Erythroblast (primary cell): ENCODE results near the gene FRZB.

ENCODE experiments used
- DNase-seq, 2 experiments: peaks; one replicate each; lab custom pipeline; 2025; lab: John Stamatoyannopoulos, UW
- GATA1 ChIP-seq: IDR thresholded peaks from 2 replicates; pipeline ENCODE4 v1.6.1; 2011; ENCODE audit warnings: low read depth, mild to moderate bottlenecking, control low read depth, low read length, moderate library complexity
- POLR2A ChIP-seq: IDR thresholded peaks from 2 replicates; pipeline ENCODE4 v1.6.1; 2011; ENCODE audit warnings: mild to moderate bottlenecking, low read length

FRZB gene

DNA sequence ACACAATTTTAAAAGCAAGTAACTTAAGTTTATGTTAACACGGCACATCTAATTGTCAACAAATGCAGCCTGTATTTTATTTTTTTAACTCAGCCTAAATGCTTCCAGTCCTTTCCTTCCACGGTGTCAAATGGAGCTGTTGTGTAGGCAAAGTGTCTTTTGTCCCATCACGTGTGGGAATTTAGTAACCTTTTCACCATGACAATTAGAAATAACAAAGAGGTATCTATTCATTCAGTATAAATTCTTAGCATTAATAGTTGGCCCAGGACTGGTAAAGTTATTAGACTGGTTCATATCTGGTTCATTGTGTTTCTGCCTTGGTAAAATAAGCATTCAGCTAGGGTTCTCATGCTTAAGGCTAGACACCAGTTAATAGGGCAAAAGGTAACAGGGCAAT lies 47.9 kb downstream of the FRZB start:
- TF ChIP-seq POLR2A: no peak
- no peak for TF ChIP-seq GATA1
- no peak for DNase-seq

DNA sequence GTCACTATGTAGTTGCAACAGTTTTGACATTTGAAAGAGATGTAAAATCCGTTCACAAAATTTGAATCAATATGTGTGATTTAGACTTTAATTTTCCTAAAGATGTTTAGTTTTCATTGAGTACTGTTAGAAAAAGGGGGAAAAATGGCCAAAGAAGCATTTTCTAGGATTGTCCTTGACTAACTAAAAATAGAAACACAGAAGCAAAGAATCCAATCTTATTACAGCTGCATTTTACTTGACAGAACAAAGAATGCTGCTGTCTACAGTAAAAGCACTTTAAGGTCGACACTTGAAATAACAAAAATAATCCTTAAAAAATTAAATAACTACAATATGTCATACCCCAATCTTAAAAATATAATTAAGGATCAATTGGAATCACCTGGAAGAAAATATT lies 48.9 kb downstream of the FRZB start:
- DNase-seq: no peak
- no peak for TF ChIP-seq POLR2A
- TF ChIP-seq GATA1: no peak

DNA sequence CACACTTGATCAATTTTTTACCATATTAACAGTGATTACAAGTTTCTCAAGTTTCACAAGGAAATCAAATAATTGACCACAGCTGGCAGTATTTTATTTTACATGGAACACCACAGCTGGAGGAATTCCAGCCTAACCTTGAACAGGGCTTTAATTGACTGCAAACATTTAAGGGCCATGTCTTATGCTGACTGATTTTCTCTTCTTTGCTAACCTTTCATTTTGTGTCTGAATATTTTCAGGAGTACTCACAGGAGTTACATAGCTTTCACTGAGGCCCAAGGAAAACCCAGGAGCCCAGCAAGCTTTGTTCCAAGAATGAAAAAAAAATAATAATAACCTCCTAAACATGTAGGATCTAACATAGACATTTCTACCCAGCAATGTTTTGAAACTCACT lies 49.6 kb downstream of the FRZB start:
- TF ChIP-seq POLR2A (no peak), GATA1 (no peak)
- no peak for DNase-seq

DNA sequence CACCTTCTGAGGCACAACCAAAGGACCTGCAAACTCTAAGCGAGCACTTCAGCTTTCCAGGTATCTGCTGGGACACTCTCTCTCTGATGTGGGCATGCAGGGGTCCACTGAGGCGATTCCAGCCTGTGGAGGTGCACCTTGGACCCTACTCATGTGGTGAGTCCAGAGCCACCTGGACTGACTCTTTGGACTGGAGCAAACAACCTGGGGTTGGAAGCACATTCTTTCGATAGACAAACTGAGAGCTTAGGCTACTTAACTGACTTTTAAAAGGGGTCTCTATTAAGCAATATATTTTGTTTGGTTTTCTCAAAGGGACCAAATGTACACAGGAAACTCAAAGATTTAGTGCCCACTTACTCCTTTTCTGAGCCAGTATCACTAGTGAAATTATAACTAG lies 51.6 kb downstream of the FRZB start:
- TF ChIP-seq GATA1 (no peak), POLR2A (no peak)
- DNase-seq: no peak

DNA sequence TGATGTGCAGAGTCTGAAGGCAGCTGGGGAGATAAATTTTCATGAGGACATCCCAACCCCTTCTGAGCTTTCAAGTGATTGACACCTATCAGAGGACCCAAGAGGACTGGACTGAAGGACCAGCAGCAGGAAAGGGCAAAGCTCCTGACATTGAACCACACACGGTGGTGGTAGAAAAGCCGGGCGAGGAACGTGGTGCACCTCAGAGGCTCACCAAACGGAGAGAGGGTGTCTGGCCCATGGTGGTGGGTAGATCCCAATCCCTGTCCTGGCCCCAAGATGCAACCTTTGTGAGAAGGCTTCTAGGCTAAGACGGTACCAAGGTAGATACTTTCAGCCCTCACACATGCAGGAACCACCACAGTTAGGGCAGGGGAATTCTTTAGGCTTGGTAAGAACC lies 52.1 kb downstream of the FRZB start:
- TF ChIP-seq GATA1 (no peak), POLR2A (no peak)
- no peak for DNase-seq

DNA sequence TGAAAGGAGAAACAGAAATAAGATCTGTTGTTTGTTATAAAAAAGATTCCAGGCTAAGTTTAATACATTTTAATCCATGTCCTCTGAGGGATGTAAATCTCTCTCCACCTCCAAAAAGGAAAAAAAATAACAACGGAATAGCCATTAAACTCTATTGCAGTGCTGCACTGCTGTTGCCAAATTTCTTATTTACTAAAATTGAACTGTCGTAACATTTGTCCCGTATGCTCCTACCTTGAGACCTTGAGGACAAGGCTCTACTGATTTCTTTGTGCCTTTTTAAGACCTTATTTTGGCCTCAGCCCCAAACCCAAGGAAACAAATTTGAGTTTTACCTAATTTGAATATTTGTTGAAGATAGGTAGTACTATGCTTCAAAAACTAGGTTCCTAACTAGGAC lies 56.4 kb downstream of the FRZB start:
- DNase-seq: no peak
- TF ChIP-seq GATA1 (no peak), POLR2A (no peak)

DNA sequence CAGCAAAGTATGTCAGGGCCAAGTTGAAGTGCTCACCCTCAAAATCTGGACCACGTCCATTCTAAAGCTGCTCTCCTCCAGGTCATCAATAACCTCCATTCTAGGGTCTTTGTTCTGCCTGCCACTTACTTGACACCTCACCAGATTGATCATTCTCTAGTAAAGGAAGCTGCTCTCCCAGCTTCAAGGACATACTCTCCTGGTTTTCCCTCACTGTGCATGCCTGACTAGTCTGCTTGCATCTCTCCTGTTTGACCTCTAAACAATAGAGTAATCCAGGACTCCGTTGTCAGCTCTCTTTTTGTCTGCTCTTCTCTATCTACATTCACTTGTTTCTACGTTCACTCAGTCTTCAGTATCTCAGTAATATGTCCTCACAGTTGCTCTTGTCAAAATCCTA lies 59.1 kb downstream of the FRZB start:
- TF ChIP-seq POLR2A (no peak), GATA1 (no peak)
- DNase-seq: no peak

DNA sequence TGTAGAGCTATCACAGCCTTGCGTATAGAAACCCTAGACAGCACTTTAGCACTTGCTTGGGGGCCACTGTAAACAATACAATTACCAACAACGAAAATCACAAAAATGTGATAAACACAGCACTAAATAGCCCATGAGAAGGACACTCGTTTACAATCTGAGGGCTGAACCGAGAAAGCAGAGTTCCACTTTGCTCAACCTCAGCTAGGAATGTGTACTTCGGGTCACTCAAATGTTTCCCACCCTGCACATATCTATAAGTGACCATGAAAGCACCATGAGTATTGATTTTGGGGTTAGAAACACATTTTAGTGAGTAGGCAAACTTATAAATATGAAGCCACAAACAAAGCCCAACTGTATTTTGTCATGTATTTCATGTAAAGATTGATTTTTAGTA lies 62.3 kb downstream of the FRZB start:
- TF ChIP-seq GATA1: no peak
- no peak for TF ChIP-seq POLR2A
- no peak for DNase-seq

DNA sequence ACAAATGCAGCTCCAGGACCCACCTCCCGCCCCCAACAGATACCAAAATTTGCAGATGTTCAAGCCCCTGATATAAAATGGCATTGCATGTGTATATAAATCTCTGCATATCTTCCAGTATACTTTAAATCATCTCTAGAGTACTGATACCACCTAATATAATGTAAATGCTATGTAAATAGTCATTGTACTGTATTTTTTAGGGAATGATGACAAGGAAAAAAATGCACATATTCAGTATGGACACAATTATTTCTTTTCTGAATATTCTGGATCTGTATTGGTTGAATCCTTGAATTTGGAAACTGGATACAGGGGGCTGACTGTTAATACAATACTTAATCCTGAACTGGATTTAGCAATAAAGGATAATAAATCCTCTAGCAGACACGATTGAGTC lies 67.7 kb downstream of the FRZB start:
- no peak for DNase-seq
- TF ChIP-seq GATA1 (no peak), POLR2A (no peak)

DNA sequence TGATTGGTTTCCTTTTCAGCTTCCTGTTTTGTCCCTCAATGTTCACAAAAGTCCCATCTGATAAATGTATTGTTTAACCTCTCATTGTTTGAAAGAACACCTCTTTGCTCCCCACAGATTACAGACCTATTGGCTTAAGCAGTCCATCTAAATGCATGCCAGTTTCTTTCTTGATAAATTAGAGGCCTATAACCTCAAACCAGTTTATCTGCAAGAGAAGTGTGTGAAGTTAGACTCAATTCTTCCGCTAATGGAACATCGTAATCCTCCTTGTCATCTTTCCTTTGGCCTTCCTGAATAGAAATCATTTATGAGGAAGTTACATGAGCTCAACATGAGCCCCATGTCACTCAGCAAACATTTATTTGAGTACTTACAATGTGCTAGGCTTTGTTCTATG lies 74.0 kb downstream of the FRZB start:
- no peak for TF ChIP-seq GATA1
- TF ChIP-seq POLR2A: no peak
- DNase-seq: no peak

DNA sequence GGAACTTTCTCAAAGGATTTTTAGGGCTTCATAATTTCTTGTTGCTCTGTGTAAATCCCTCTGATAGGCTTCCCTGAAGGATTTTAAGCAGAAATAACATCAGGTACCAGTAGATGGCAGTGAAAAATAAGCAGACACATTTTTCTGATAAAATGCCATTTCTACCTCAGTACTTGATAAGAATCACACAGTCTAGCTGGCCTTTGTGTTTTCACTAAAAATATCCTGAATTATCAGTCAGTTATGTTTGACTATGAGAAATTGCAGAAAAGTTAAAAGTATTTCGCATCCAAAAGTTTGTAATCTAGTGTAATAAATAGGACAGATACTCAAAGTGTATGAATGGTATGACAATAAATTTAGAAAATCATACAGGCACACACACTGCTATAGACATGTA lies 81.7 kb downstream of the FRZB start:
- peak; percentile 30 to 42 for DNase-seq
- no peak for TF ChIP-seq POLR2A
- TF ChIP-seq GATA1: no peak

DNA sequence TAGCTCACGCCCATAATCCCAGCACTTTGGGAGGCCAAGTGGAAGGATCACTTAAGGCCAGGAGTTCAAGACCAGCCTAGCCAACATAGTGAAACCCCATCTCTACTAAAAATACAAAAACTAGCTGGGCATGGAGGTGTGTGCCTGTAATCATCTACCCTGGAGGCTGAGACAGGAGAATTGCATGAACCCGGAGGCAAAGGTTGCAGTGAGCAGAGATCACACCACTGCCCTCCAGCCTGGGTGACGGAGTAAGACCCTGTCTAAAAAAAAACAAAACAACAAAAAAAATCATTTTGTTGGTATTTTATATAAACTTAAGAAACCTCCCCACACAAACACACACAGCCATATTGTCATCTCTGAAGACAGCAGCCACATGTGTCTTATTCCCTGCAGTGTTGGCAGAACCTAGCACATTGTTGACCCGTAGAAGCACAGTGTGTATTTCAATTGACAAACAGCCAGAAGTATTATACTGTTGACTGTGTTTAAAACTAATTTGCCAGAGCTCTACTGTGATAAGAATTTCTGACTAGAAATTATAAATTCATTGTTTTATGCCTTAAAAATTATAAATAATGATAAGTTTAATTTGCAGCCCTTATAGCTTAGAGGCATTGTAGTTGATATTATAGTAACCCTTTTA lies 82.3 kb downstream of the FRZB start:
- TF ChIP-seq POLR2A: no peak
- no peak for TF ChIP-seq GATA1
- DNase-seq: no peak
